Stimulated activated CD4-positive, alpha-beta T cell treated with anti-CD3 and anti-CD28 coated beads, Interleukin-1b, Interleukin-23, amount 100 ng/mL, for 48 hours (primary cell): ENCODE results near the gene HPD.
"Not testable (repeated sequence)": the region's sequence is repeated elsewhere in the genome, so short reads cannot be mapped to it uniquely, and the experiment has no call there.

Experiments
- DNase-seq: peaks from one replicate; pipeline ENCODE4 v3.0.0-alpha.2; 2020

HPD gene

DNA sequence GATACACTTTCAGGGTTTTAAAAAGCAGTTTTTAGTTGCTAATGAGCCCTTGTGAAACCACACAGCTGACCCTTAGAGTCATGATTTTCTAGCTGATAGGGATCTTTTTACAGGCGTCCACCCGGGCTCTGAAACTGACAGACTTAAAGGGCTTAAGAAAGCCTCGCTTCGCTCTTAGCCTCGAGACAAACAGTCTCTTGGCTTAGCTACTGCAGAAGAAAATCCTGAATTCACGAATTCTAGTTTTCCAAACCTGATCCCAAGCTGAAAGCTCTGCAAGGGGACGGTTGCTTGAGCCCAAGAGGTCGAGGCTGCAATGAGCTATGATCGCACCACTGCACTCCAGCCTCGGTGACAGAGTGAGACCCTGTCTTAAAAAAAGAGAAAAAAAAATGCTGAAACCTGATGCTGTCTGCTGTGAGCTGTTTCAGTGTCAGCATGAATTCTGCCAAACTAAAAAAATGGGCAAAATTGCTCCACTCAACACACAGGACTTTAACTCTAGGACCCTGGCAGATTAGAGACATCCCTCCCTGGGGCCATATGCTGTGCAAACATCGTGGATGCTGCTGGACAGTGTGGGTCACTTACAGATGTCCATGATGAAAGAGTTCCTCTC, 3.1 kb upstream of the HPD start:
- no peak for DNase-seq

DNA sequence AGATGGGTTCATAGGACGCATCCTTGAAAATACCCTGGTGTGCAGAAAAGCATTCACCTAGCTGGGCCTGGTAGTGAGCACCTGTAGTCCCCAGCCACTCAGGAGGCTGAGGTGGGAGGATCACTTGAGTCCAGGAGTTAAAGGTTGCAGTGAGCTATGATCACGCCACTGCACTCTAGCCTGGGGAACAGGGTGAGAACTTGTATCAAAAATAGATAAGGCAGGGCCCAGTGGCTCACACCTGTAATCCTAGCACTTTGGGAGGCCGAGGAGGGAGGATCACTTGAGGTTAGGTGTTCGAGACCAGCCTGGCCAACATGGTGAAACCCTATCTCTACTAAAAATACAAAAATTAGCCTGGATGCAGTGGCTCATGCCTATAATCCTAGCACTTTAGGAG, 2.0 kb upstream of the HPD start:
- DNase-seq: not testable (repeated sequence)

DNA sequence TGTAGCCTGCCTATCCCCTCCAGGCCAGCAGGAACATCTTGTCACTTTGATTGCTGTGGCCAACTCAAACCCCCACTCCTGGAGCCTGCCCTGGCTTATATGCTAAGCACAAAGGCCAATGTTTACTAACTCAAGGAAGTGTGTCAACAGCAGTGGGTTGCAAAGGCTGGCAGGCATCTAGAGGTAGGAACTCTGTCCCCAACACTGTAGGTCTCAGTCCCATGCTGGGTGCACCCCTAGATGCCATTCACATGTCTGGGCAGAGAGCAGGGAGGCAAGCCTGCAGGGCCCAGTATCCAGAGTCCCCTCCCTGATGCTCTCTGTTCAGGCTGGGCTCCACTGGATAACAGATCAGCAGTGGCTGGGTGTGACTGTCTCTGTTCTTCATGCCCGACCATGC, 1.6 kb upstream of the HPD start:
- no peak for DNase-seq

DNA sequence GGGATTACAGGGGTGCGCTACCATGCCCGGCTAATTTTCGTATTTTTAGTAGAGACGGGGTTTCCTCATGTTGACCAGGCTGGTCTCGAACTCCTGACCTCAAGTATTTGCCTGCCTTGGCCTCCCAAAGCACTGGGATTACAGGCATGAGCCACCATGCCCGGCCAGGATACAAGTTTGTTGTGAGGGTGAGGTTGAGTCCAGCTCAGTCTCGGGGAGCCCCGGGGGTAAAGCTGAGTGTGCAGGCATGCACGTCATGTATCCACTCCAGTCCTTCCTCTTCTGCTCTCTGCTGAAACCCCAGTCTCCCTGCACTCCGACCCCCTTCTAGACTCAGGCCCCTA, 369 bp downstream of the HPD start:
- DNase-seq: no peak

DNA sequence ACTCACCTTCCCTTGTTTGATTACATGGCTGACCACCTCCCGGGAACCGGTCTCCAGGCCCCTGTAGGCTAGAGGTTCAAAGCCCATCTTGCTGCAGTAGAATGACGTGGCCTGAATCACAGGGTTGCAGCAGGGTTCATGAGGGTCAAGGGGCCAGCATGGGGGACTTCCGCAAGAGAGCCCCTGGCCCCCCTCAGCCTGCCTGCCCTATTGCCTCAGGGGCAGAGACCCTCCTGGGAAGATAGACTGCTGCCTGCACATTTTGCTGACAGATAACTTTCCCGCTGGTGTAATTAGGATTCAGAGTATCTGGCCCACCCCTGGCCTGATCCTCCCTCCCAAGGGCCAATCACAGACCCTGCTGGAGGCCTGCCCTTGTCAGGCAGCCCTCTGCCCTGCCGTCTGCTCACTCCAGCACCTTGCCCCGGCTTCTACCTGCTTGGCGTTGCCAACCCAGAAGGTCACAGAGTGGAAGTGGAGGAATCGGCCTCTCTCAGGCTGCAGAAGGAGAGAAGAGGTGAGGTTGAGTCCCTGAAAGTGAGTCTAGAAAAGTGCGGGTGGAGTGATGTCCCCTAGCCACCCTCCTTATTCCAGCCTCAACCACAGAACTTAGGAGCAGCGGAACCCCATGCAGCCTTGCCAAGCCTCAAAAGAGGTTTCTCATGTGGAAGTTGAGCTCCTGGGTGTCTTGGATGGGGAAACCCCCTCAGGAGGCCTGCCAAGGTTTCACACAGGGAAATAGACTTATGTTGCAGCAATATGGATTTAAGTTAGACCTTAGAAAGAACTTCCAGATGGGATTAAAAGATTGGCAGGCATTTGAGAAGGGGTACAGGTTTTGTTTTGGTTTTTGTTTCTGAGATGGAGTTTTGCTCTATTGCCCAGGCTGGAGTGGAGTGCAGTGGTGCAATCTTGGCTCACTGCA, 1.1 kb downstream of the HPD start:
- no peak for DNase-seq

DNA sequence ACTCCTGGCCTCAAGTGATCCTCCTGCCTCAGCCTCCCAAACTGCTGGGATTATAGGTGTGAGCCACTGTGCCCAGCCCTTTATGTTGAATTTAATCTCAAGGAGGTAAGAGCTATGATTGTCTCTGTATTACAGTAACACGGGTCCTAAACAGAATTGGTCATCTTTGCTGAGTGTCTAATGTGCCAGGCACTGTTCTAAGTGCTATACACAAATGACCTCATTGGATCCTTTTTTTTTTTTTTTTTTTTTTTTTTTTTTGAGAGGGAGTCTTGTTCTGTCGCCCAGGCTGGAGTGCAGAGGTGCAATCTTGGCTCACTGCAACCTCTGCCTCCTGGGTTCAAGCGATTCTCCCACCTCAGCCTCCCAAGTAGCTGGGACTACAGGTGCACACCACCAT, 6.3 kb downstream of the HPD start:
- DNase-seq: not testable (repeated sequence)

DNA sequence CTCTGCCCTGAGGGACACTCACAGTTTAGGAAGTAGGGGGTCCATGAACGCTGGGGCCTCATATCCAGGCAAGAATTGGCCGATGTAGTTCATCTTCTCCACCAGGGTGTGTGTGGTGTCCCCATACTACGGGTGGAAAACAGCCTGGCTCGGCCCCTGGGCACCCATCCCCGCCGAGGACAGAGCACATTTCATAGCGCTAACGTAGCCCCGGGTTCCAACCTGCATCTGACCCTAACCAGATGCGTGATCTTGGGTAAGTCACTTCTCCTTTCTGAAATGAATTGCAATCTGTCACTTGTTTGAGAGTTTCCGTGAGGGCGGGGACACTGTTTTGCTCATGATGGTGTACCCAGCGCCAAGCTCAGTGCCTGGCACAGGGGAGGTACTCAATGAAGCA, 9.0 kb downstream of the HPD start:
- DNase-seq: no peak

DNA sequence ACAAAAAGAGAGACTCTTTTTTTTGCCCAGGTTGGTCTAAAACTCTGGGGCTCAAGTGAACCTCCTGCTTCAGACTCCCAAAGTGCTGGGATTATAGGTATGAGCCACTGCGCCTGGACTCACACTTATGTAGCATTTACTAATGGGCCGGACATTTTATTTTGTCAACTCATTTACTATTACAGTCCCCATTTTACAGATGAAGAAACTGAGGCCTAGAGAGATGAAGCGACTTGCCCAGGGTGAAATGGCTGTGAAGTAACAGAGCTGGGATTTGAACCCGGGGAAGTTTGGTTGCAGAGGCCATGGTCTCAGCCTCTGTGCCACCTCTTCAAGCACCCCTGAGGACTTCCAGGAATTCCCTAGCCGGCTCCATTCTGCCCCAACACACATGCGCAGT, 9.4 kb downstream of the HPD start:
- DNase-seq: no peak

DNA sequence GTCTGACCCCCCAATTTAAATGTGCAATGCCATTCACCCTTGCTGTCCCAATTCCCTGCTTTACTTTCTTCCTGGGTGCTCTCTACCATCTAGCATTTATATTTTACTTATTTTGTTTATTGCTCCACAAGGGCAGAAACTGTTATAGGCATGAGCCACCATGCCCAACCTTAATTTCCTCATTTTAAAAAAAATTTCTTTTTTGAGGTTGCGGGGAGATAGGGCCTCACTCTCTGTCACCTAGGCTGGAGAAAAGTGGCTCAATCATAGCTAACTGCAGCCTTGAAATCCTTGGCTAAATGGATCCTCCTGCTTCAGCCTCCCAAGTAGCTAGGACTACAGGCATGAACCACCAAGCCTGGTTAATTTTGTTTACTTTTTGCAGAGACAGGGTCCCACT, 13.0 kb downstream of the HPD start:
- no peak for DNase-seq

DNA sequence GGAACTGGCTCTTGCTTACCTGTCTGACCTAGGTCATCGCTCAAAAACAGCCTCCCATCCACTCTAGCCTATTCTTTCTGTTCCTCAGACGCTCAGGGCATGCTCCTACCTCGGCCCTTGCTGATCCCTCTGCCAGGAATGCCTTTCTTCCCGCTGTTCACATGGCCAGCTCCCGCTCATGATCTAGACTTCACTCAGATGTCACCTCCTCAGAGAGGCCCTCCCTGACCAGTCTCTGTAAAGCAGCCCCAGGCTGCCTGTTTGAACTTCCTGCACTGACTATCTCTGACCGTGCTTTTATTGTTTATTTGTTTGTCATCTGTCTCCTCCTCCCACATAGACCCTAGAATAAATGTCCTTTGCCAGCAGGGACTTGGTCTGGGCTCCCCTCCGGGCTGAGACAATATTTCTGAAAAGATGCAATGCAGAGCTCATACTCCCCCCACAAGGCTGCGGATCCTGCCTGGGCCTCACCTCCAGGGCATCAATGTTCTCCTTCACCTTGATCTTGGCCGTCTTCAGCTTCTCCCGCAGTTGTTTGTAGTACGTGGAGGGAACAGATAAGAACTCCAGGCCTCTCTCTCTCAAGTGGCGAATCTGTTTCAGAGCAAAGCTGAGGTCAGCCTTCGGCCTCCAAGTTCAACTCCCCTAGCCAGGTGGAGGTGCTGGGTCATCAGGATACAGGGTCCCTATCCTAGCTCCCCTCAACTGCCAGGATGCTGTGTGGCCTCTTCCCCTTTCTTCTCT, 15.2 kb downstream of the HPD start:
- DNase-seq: no peak

DNA sequence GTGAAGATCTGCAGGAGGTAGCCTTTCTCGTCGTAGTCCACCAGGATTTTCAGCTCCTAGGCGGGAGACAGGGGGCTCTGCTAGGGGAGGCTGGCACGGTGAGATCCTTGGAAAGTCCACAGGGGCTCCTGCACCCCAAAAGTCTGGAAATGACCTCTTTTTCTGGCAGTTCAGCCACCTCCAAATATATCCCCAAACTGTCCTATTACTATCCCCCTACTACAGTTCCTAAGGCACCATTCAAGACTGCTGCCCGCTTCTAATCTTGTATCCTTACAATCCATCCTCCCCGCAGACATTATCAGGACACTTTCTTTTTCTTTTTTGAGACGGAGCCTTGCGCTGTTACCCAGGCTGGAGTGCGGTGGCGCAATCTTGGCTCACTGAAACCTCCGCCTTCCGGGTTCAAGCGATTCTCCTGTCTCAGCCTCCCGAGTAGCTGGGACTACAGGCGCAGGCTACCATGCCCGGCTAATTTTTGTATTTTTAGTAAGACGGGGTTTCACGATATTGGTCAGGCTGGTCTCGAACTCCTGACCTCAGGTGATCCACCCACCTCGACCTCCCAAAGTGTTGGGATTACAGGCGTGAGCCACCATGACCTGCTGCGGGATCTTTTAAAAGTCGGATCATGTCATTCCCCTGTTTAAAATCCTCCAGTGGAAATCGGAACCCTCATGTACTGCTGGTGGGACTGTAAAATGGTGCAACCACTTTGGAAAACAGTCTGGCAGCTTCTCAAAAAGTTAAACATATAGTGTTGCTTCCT, 18.5 kb downstream of the HPD start:
- DNase-seq: no peak

DNA sequence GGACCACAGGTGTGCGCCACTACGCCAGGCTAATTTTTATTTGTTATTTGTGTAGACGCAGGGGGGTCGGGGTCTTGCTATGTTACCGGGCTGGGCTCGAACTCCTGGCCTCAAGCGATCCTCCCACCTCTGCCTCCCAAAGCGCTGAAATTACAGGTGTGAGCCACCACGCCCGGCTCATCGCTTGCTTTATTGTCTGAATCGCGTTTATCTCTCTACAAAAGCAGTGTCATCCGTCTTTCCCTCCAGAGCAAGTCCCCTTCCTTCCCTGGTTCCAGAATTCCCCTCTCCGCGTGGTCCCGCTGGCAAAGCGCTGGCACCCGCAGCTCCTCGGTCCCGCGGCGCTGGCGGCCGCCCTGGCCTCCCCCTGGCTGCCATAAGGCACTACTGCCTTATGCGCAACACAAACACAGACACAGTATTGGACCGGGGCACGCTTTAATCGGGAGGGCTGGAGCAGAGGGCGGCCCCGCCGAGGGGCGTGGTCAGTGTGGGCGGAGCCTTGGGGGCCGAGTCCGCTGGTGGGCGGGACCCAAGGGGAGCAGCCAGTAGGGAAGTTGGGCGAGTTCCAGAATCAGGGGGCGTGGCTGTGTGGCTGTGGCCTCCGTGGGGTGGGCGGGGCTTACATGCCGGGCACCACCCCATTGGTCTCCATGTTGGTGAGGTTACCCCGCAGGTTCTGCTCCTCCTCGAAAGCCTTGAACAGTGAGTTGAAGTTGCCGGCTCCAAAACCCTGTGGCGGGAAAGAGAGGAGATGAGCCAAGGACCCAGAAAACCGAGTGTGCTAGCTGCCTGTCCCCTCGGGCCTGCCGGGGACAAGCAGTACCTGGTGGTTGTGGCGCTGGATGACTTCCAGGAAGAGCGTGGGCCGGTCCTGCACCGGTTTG, 19.3 kb downstream of the HPD start:
- peak; percentile 100 for DNase-seq

DNA sequence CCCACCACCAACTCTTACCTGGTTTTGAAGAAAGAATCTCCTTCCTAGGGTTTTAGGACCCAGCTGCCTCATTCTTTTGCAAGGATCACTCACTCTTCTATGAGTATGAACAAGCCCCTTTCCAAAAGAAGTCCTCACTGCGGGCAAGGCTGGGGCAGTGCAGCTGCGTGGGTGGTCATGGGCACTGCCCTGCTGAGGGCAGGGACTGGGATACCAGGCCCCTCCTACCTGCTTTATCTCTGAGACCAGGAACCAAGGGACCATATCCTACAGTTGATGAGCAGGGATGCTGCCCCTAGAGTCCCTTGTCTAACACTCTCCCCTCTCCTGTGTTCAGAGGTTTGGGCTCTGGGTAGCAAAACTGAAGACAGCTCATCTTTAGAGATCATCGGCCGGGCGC, 20.5 kb downstream of the HPD start:
- no peak for DNase-seq

DNA sequence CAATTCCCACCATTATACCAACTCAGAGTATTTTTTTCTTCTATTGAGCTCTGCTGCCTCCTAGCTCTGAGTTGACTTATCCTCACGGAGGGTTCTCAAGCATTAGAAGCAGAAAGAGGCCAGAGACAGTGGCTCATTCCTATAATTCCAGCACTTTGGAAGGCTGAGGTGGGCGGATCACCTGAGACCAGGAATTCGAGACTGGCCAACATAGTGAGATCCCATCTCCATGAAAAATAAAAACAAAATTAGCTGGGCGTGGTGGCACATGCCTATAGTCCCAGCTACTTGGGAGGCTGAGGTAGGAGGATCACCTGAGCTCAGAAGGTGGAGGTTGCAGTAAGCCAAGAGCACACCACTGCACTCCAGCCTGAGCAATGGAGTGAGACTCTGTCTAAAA, 21.0 kb downstream of the HPD start:
- no peak for DNase-seq

DNA sequence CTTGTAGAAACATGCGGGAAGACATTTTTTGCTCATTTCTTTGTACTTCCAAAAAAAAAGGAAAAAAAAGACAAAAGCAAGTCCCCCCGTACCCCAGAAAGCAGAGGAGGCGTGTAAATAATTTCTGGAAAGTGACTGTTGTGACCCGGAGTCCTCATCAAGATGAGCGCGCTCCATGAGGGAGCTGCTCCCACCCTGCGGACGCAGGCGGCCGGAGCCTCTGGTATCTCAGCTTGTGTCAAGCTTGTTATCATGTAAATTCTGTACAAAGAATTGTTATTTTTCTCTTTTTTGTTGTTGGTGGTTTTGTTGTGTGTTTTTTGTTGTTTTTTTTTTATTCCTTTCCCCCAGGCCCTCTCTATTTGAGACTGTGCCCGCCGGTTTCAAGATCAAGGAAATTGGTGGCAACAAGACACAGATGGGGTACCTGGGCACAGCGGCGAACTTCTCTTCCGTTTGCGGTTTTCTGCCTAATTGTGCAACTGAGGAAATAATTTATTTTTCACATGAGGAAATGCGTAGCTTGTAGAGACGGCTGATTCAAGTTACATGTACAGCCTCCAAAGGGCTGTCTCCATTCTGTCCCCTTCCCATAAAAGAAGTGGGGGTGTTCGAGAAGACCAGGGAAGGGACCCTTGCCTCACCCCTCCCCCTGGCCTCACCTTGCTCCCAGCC, 27.0 kb downstream of the HPD start:
- no peak for DNase-seq

DNA sequence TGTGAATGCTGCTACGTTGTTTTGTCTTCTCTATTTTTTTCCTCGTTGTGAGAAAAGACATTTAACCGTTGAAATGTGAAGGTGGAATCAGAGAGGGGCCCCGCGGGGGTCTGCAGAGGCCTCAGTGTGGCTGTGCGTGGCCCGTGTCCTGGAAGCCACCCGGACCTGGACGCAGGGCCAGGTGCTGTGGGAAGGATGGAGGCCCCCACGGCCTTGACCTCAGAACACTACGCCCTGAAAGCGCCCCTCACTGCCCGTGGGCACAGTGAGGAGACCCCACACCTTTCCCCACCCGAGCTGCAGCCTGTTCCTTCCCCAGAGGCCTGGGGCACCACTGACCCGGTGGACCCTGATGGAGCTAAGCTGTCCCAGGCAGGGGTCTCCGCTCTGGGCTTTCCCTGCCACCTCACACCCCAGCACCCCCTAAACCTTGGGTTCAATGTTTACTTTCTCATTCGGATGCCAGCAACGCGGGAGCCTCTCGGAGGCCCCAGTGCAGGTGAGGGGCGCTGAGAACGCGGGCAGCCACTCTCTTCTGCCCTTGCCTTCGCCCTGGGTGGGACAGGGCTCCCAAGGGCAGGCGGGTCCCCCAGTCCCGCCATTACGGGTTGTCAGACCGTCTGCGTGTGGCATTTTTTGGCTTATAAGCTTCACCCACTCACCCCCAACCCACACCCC, 27.9 kb downstream of the HPD start:
- DNase-seq: no peak

DNA sequence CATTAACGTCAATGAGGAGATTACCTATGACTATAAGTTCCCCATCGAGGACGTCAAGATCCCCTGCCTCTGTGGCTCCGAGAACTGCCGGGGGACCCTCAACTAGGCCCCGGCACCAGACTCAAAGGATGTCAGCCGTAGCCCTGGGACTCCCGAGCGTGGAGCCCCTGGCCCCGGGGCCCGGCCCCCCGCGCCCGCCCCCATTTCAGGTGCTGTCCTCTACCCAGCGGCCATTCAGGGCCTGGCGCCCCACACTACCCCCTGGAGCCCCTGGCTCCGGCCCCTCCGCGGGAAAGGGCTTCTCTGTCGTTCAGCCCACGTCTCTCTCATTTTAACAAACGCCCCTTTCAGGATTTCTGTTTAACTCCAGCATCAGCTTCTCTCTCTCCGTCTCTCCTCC, 28.5 kb downstream of the HPD start:
- DNase-seq: no peak

DNA sequence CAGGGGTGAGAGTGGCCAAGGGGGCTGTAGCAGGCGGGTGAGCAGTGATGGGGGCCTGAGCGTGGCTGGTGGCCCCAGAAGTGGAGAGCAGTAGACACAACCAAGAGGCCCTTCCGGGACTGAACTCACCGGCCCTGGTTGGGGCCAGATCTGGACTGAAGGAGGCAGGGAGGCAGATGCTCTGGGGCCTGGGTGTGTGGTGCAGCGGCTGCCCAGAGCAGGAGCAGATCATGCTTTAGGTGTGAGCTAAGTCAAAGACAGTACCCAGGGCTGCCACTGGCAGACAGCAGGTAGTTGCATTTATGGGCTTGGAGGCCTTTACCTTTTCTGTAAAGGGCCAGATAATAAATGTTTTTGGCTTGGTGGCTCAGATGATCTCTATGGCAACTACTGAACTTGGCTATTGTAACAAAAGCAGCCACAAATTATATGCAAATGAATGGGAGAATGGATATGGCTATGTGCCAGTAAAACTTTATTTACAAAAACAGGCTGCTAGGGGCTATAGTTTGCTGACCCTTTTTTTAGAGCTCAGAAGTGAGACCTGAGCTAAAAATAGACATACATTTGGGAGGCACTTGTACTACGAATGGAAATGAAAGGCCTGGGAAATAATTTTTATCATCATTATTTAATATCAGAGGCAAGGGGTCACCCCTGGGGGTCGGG, 29.3 kb downstream of the HPD start:
- DNase-seq: no peak

DNA sequence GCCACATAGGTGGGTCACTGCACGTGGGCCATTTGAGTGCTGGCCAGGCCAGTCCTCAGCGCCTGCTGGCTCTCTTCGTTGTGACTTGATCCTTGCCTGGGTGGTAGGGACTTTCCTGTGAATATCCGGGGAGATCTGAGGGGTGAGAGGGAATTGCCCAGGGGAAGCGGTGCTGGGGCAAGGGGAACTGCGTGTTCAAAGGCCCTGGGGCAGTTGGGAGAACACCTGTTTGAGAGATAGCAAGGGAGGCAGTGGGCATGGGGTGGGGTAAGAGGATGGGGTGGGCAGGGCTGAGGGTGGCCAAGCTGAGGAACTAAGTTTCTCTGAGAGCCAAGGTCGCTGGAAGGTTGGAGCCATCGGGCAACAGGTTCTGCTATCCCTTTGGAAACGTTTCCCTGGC, 29.8 kb downstream of the HPD start:
- DNase-seq: no peak

DNA sequence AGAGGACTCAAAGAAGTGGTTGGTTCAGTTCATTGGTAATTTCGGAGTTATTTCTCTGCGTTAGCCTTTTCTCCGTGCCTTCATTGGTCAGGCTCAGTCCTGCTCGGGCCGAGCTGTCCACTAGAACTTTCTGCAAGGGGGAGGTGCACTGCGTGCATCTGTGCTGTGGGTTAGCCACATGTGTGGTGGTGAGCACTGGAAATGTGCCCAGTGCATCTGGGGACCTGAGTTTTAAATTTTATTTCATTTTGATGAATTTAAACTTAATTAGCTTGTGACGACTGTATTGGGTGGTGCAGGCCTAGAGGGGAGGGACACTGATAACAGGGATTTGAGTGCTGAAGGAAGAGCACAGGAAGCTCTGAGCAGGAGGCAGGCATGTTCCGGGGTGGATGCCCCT, 30.4 kb downstream of the HPD start:
- no peak for DNase-seq
